MM.1S (cell line): Measurements from ENCODE around the gene GDI1.

Experiments
- DNase-seq: peaks from one replicate; pipeline ENCODE4 v3.0.0-alpha.2; 2015
- H2AFZ ChIP-seq: fragments of 300-600 bp; sonication (generic); 2 replicates; pipeline ENCODE4 v1.6.0; 2016; ENCODE audit warnings: antibody characterized with exemption, low read length
- H3F3A ChIP-seq: fragments of 300-600 bp; sonication (generic); 2 replicates; pipeline ENCODE4 v1.6.1; 2016; ENCODE audit warnings: mild to moderate bottlenecking, antibody characterized with exemption, low read length, moderate library complexity, mixed read lengths; ENCODE audit not compliant: insufficient read depth
- H3K27ac ChIP-seq: fragments of 300-600 bp; sonication (generic); 2 replicates; pipeline ENCODE4 v1.5.1; 2016; ENCODE audit warnings: mild to moderate bottlenecking, low read length
- H3K27me3 ChIP-seq: fragments of 300-600 bp; sonication (generic); replicated peaks from 2 replicates; pipeline ENCODE4 v1.6.0; 2016; ENCODE audit warnings: low read length; ENCODE audit not compliant: insufficient read depth
- H3K36me3 ChIP-seq: fragments of 300-600 bp; sonication (generic); replicated peaks from 2 replicates; pipeline ENCODE4 v1.6.1; 2016; ENCODE audit warnings: mild to moderate bottlenecking, low read length, mixed read lengths; ENCODE audit not compliant: insufficient read depth
- H3K4me1 ChIP-seq: fragments of 300-600 bp; sonication (generic); 2 replicates; pipeline ENCODE4 v1.6.1; 2016; ENCODE audit warnings: low read length, mixed read lengths
- H3K4me2 ChIP-seq: fragments of 300-600 bp; sonication (generic); 2 replicates; pipeline ENCODE4 v1.6.0; 2016; ENCODE audit warnings: low read depth, low read length
- H3K4me3 ChIP-seq: fragments of 300-600 bp; sonication (generic); 2 replicates; pipeline ENCODE4 v1.5.1; 2016; ENCODE audit warnings: low read length, mixed read lengths
- H3K79me2 ChIP-seq: fragments of 300-600 bp; sonication (generic); 2 replicates; pipeline ENCODE4 v1.6.1; 2016; ENCODE audit warnings: mixed run types, low read length, mixed read lengths
- H3K9ac ChIP-seq: fragments of 300-600 bp; sonication (generic); 2 replicates; pipeline ENCODE4 v1.6.1; 2016; ENCODE audit warnings: low read length, mixed read lengths
- H3K9me2 ChIP-seq: fragments of 300-600 bp; sonication (generic); replicated peaks from 2 replicates; pipeline ENCODE4 v1.6.1; 2016; ENCODE audit warnings: mild to moderate bottlenecking, low read length, mixed read lengths; ENCODE audit not compliant: insufficient read depth
- H3K9me3 ChIP-seq: fragments of 300-600 bp; sonication (generic); replicated peaks from 2 replicates; pipeline ENCODE4 v1.6.1; 2016; ENCODE audit warnings: mild to moderate bottlenecking, low read length, mixed read lengths; ENCODE audit not compliant: insufficient read depth
- H4K20me1 ChIP-seq: fragments of 300-600 bp; sonication (generic); 2 replicates; pipeline ENCODE4 v1.6.1; 2016; ENCODE audit warnings: mild to moderate bottlenecking, low read length, moderate library complexity, mixed read lengths; ENCODE audit not compliant: insufficient read depth
- CTCF ChIP-seq: fragments of 300-600 bp; sonication (generic); IDR thresholded peaks from 2 replicates; pipeline ENCODE4 v1.5.1; 2016; ENCODE audit warnings: antibody characterized with exemption, low read length, mixed read lengths
- EZH2 ChIP-seq: fragments of 300-600 bp; sonication (generic); optimal IDR thresholded peaks from 2 replicates; pipeline ENCODE3; 2017; ENCODE audit warnings: low read depth, mild to moderate bottlenecking, antibody characterized with exemption, low read length, mixed read lengths
- EZH2phosphoT487 ChIP-seq: fragments of 300-600 bp; sonication (generic); IDR thresholded peaks from 2 replicates; pipeline ENCODE4 v1.6.1; 2018; ENCODE audit warnings: antibody characterized with exemption, low read length

The GDI1 gene

GRCh38 chrX:154486052-154486395, 49.1 kb downstream of the GDI1 start:
- H3K4me3 ChIP-seq = peak overlapping the region; percentile 65
- TF ChIP-seq EZH2 (no peak), EZH2phosphoT487 (no peak), CTCF (no peak)
- H3K79me2 ChIP-seq = peaks cover 32% of the 10 kb centered on the region
- H3K9ac ChIP-seq = peak overlapping the region; percentile 78
- peak overlapping the region; percentile 70 for H3K4me2 ChIP-seq
- no peaks in the 10 kb centered on the region for H4K20me1 ChIP-seq
- H3K27ac ChIP-seq = 0 out of 2 replicates have a peak overlapping the region, but pooled peaks have one; percentile 13
- H3K9me2 ChIP-seq = no peaks in the 10 kb centered on the region
- H3K36me3 ChIP-seq = no peaks in the 10 kb centered on the region; the same call in 1 of the 2 replicates
- H3K27me3 ChIP-seq = no peaks in the 10 kb centered on the region
- no peaks in the 10 kb centered on the region for H3K9me3 ChIP-seq
- H3F3A ChIP-seq = peaks cover 3% of the 10 kb centered on the region
- H3K4me1 ChIP-seq = 0 out of 2 replicates have a peak, but pooled peaks cover 4% of the 10 kb centered on the region
- no peak overlapping the region for H2AFZ ChIP-seq
- DNase-seq = peak; percentile 18

- Histone ChIP-seq H3K36me3 (no peaks in the 10 kb centered on the region; the same call in 1 of the 2 replicates), H3K9ac (peak within 1 kb of the TSS; percentile 78), H3K79me2 (peaks cover 32% of the 10 kb centered on the region), H3K9me3 (no peaks in the 10 kb centered on the region), H3F3A (peaks cover 3% of the 10 kb centered on the region), H3K27me3 (no peaks in the 10 kb centered on the region), H3K4me1 (0 out of 2 replicates have a peak, but pooled peaks cover 4% of the 10 kb centered on the region), H4K20me1 (no peaks in the 10 kb centered on the region), H3K27ac (0 out of 2 replicates have a peak within 1 kb of the TSS, but pooled peaks have one; percentile 13), H3K4me2 (peak within 1 kb of the TSS; percentile 70), H3K4me3 (peak within 1 kb of the TSS; percentile 65), H2AFZ (no peak within 1 kb of the TSS), H3K9me2 (no peaks in the 10 kb centered on the region)
- no peak for TF ChIP-seq EZH2
- TF ChIP-seq EZH2phosphoT487 = no peak
- no peak for TF ChIP-seq CTCF
- peak; percentile 41 for DNase-seq
These were observed 49.6 kb downstream of the GDI1 start, which contains the start of gene UBL4A for GRCh38 chrX:154486396-154487207. TSS of gene UBL4A (minus strand) at chrX:154486615. CDS start at chrX:154486584, 31 bp downstream.

- no peaks in the 10 kb centered on the region for H3K9me2 ChIP-seq
- DNase-seq = no peak
- H3K79me2 ChIP-seq = peaks cover 32% of the 10 kb centered on the region
- no peak overlapping the region for H3K27ac ChIP-seq
- no peak overlapping the region for H2AFZ ChIP-seq
- H3K9ac ChIP-seq = no peak overlapping the region
- H3K36me3 ChIP-seq = no peaks in the 10 kb centered on the region; the same call in 1 of the 2 replicates
- no peaks in the 10 kb centered on the region for H3K27me3 ChIP-seq
- H4K20me1 ChIP-seq = no peaks in the 10 kb centered on the region
- no peaks in the 10 kb centered on the region for H3K9me3 ChIP-seq
- no peak overlapping the region for H3K4me3 ChIP-seq
- TF ChIP-seq EZH2 (no peak), CTCF (no peak), EZH2phosphoT487 (no peak)
- peaks cover 3% of the 10 kb centered on the region for H3F3A ChIP-seq
- 0 out of 2 replicates have a peak, but pooled peaks cover 4% of the 10 kb centered on the region for H3K4me1 ChIP-seq
- H3K4me2 ChIP-seq = no peak overlapping the region
These were observed 50.8 kb downstream of the GDI1 start for GRCh38 chrX:154487518-154488290.
